HG02943 (cell line): Measurements from ENCODE around the gene NR3C2.

Experiments
- ATAC-seq: cut with Tn5 transposase; IDR thresholded peaks from one replicate; pipeline ENCODE4 v1.9.1; 2021; ENCODE audit warnings: mild to moderate bottlenecking, low read depth, moderate library complexity; ENCODE audit not compliant: unreplicated experiment

The NR3C2 gene

DNA sequence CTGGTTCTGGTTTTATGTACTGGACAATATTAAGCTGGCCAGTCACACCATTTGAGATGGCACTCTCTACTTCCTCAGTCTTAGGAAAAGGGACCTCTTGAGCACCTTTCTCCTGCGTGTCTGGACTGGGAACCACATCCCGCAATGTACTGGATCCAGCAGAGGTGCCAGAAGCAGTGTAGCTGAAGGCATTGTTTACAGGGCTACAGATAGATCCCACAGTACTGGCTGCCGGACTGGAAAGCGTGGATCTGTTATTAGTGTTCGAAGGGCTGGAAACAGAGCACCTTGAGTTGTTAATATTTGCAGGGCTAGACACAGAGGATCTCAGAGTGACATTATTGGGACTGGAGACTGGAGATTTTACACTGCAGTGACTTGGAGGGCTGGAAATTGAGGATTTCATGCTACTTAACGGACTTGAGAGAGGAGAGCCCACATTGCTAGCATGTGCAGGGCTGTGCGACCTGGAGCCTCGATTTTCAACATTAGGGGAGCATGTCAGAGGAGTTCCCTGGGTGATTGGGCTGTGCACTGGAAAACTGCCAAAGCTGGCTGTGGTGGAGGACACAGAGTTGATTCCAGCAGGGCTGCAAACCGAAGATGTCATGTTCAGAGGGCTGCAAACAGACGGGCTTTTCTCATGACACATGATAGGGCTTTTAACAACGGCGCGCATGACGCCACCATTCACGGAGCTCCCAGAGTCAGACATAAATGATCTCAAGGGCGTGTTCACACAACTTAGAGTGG, 6.4 kb downstream of the NR3C2 start:
- ATAC-seq: no peak

- ATAC-seq: peak; percentile 73
Measured at GRCh38 chr4:148434075-148434773, 8.0 kb downstream of the NR3C2 start.

- ATAC-seq: peak; percentile 57
Measured at GRCh38 chr4:148431401-148431800, 10.8 kb downstream of the NR3C2 start.

GRCh38 chr4:148430854-148431253, 11.4 kb downstream of the NR3C2 start:
- ATAC-seq: no peak

DNA sequence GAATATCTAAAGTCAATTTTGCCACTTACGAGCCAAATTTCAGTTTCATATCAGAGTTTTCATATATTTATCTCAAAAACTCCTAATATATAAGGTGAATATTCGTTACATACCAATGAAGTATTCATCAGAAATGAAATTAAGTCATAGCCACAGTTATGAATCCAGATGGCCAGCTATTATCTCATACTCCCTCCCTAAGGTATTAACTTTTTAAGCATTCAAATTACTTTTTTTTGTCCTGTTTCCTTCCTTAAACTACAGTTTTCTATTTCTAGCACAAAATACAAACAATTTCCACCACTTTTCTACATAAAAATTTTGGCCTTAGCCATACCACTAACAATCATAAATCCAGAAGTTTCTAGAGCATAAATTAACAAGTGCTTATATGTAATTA, 13.0 kb downstream of the NR3C2 start:
- no peak for ATAC-seq

DNA sequence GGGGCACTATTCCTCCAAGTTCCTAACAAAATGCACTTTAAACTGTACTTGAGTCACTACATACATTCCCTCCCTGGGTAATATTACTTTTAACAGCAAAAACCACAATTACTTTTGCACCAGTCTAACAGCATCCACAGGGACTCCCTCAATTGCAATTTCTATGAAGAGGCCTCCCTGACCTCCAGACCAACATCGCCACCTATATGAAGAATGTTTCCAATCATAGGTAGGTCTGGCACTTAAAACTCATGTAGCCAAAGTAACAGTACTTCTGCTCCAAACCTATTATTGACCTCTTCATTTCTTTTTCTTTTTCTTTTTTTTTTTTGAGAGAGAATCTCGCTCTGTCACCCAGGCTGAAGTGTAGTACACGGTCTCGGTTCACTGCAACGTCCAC, 15.6 kb downstream of the NR3C2 start:
- ATAC-seq: no peak

GRCh38 chr4:148425327-148426110, 16.7 kb downstream of the NR3C2 start:
- peak; percentile 90 for ATAC-seq

- no peak for ATAC-seq
Measured at GRCh38 chr4:148420397-148420796, 21.8 kb downstream of the NR3C2 start.

- no peak for ATAC-seq
Measured at GRCh38 chr4:148415500-148415899, 26.7 kb downstream of the NR3C2 start.

- ATAC-seq: no peak
Measured at GRCh38 chr4:148412460-148412994, 29.7 kb downstream of the NR3C2 start.

- ATAC-seq: no peak
Measured at GRCh38 chr4:148405161-148405893, 36.9 kb downstream of the NR3C2 start.

GRCh38 chr4:148398988-148399387, 43.2 kb downstream of the NR3C2 start:
- ATAC-seq: no peak

DNA sequence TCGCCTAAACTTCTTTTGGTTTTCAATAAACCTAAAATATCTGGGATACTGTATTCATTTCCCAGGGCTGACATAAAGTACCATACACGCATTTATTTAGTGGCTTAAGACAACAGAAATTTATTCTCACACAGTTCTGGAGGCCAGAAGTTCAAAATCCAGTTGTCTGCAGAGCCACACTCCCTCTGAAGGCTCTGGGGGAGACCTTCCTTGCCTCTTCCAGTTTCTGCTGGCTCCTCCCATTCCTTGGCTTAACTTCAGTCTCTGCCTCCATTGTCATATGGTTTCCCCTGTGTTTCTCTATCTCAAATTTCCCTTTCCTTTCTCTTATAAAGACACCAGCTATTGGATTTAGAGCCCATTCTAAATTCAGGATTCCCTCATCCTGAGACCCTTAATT, 44.4 kb downstream of the NR3C2 start:
- ATAC-seq: no peak

- ATAC-seq: no peak
Measured at GRCh38 chr4:148396986-148397673, 45.1 kb downstream of the NR3C2 start.

DNA sequence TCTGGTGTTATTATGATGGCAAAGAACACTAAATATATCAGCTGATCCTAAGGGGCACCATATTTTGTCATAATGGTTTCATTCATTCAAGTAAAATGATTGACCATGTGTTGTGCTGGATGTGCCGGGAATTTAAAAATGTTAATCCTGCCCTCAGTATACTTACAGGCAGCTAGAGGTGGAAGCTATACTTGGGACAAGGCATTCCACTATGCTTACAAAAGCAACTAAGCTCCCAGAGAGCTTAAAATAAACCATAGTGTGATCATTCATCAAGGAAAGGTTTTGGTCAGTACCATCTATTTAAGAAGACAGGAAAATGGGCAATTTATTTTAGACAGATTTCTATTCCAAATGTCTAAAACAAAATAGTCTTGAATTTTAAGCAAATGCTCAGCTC, 46.4 kb downstream of the NR3C2 start:
- no peak for ATAC-seq

GRCh38 chr4:148391056-148391455, 51.2 kb downstream of the NR3C2 start:
- ATAC-seq: no peak

DNA sequence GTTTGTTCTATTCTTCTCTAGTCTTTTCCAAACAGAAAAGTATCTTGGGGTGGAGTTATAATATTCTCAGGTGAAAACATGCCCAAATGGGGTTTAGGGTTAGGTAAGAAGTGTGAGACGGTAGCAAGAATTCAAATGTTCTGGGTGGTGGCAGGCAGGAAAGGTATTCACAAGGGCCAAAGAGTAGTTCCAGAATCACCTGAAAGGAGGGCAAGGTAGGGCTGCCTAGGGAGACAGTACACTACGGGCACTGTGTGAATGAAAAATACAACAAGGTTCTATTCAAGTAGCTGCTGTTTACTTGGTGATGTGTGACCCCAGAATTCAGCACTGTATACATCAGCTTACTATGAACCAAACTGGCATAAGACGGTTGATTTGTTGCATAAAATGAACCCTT, 51.9 kb downstream of the NR3C2 start:
- no peak for ATAC-seq

DNA sequence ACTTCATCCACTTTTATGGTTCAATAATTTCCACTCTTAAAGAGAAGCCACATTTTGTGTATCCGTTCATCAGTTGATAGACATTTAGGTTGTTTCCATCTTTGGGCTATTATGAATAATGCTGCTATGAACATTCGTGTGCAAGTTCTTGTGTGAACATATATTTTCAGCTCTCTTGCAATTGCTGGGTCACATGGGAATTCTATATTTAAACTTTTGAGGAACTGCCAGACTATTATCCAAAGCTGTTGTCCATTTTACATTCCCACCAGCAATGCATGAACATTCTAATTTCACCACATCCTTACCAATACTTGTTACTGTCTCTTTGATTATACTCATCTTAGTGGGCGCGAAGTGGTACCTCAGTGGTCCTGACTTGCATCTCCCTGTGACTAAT, 61.9 kb downstream of the NR3C2 start:
- ATAC-seq: no peak

DNA sequence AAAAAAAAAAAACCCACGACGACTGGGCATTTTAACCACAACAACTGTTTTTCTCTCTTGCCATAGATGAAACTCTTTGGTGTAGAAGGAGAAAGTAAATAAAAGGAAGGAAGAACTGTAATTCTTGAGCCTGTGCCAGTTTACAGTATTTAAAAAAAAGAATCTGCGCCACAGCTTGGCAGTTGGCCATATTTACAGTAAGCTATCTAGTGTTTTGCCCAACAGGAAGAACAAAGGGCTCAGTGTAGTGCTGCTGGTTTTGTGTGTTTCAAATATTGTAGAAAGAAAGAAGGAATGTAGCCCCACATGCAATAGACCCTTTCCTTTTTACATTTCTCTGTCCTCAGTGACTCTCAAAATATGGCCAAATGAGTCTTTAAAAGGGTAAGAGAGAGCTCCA, 66.1 kb downstream of the NR3C2 start:
- no peak for ATAC-seq

- no peak for ATAC-seq
Measured at GRCh38 chr4:148375584-148375983, 66.6 kb downstream of the NR3C2 start.
